ENCODE measurements around the gene TYW3.

GRCh38 chr1:74712881-74713280 lies 20.1 kb upstream of the TYW3 start:
- TF ChIP-seq CTCF (conservative IDR thresholded peaks at IDR 0.05; ENCODE audit: low read depth, low read length) (no peak), SMC3 (IDR thresholded peaks at IDR 0.05; ENCODE audit: low read depth, low read length) (no peak), POLR2A (IDR thresholded peaks at IDR 0.05; ENCODE audit: low read depth, low read length) (no peak), RAD21 (IDR thresholded peaks at IDR 0.05; ENCODE audit: low read length) (no peak), ELK1 (IDR thresholded peaks at IDR 0.05; ENCODE audit: borderline replicate concordance, low read depth, low read length) (no peak), RFX5 (IDR thresholded peaks at IDR 0.05; ENCODE audit: low read depth, low read length) (no peak), CEBPB (IDR thresholded peaks at IDR 0.05; ENCODE audit: low read depth, low read length) (no peak), MAFK (IDR thresholded peaks at IDR 0.05; ENCODE audit: low read depth, low read length) (no peak), FOS (IDR thresholded peaks at IDR 0.05; ENCODE audit: low read depth, low read length) (no peak), MXI1 (IDR thresholded peaks at IDR 0.05; ENCODE audit: borderline replicate concordance, low read depth, low read length) (no peak), RCOR1 (IDR thresholded peaks at IDR 0.05; ENCODE audit: insufficient replicate concordance, low read length) (no peak), MAZ (IDR thresholded peaks at IDR 0.05; ENCODE audit: borderline replicate concordance, low read depth, low read length) (no peak), CHD1 (IDR thresholded peaks at IDR 0.05; ENCODE audit: low read depth, low read length) (no peak)
- TF ChIP-seq, protein P1, sequence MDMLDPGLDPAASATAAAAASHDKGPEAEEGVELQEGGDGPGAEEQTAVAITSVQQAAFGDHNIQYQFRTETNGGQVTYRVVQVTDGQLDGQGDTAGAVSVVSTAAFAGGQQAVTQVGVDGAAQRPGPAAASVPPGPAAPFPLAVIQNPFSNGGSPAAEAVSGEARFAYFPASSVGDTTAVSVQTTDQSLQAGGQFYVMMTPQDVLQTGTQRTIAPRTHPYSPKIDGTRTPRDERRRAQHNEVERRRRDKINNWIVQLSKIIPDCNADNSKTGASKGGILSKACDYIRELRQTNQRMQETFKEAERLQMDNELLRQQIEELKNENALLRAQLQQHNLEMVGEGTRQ (IDR thresholded peaks at IDR 0.05; ENCODE audit: low read depth, low read length), result no peak

Measured in IMR-90 (cell line).